ENCODE measurements around the gene NSL1. TPM values are rescaled to one million over a fixed set of nuclear protein-coding genes. Genes with fewer than 3 reads are reported as not detected.

NSL1 gene
- total and polyA plus RNA-seq, 2 donors from 2014 or later: 19.5 to 34.5 TPM

GRCh38 chr1:212677136-212677535, 114.4 kb downstream of the NSL1 start:
- H3K27ac ChIP-seq (ENCODE audit: low read depth in 2 of 2, low read length in 2 of 2): no peak overlapping the region
- no peak overlapping the region for H3K9ac ChIP-seq (ENCODE audit: low read length in 3 of 3)
- TF ChIP-seq CTCF (IDR thresholded peaks at IDR 0.05; ENCODE audit: borderline replicate concordance, extremely low read depth, insufficient read depth): no peak
- no peak overlapping the region for H3K4me3 ChIP-seq (ENCODE audit: low read length in 3 of 3)
- H3K4me1 ChIP-seq (ENCODE audit: control insufficient read depth in 2 of 3, insufficient read depth in 2 of 3, low read depth in 1 of 3, low read length in 3 of 3): no peaks in the 10 kb centered on the region
- H3K36me3 ChIP-seq (ENCODE audit: control insufficient read depth in 2 of 3, insufficient read depth in 3 of 3, low read length in 3 of 3): no peaks in the 10 kb centered on the region
- H3K9me3 ChIP-seq (ENCODE audit: control insufficient read depth in 2 of 3, insufficient read depth in 1 of 3, low read length in 3 of 3): no peaks in the 10 kb centered on the region
- no peak for FAIRE-seq
- intact Hi-C loops (cut with DNase I): no loop called here
- no peak for DNase-seq
- H3K27me3 ChIP-seq (ENCODE audit: control insufficient read depth, insufficient read depth, low read length): no peaks in the 10 kb centered on the region

Other genes with a start within 250 kb of the NSL1 start
- gene ATF3, start 183.0 kb downstream of the NSL1 start, total RNA-seq: 12.8 TPM
- gene ATF3, start 183.0 kb downstream of the NSL1 start, polyA plus RNA-seq (ENCODE audit: insufficient read depth, low read depth, low replicate concordance): 14.6 TPM
- 6.5 TPM for gene BATF3, start 91.9 kb downstream of the NSL1 start, total RNA-seq
- 3.3 TPM for gene BATF3, start 91.9 kb downstream of the NSL1 start, polyA plus RNA-seq (ENCODE audit: insufficient read depth, low read depth, low replicate concordance)
- gene TATDN3, start 117 bp upstream of the NSL1 start, total RNA-seq: 18.6 TPM
- 19.5 TPM for gene TATDN3, start 117 bp upstream of the NSL1 start, polyA plus RNA-seq (ENCODE audit: insufficient read depth, low read depth, low replicate concordance)
- 0.57 TPM for gene SPATA45, start 55.9 kb upstream of the NSL1 start, total RNA-seq
- gene SPATA45, start 55.9 kb upstream of the NSL1 start, polyA plus RNA-seq (ENCODE audit: insufficient read depth, low read depth, low replicate concordance): not detected
- 6.8 TPM for gene FLVCR1, start 66.5 kb upstream of the NSL1 start, total RNA-seq
- gene FLVCR1, start 66.5 kb upstream of the NSL1 start, polyA plus RNA-seq (ENCODE audit: insufficient read depth, low read depth, low replicate concordance): 2.9 TPM
- gene VASH2, start 158.8 kb upstream of the NSL1 start, total RNA-seq: 0.57 TPM
- gene VASH2, start 158.8 kb upstream of the NSL1 start, polyA plus RNA-seq (ENCODE audit: insufficient read depth, low read depth, low replicate concordance): not detected
- 38.6 TPM for gene ANGEL2, start 224.1 kb upstream of the NSL1 start, total RNA-seq
- 11.0 TPM for gene ANGEL2, start 224.1 kb upstream of the NSL1 start, polyA plus RNA-seq (ENCODE audit: insufficient read depth, low read depth, low replicate concordance)